ENCODE data around the gene MACROD1. TPM values are rescaled to one million over a fixed set of nuclear protein-coding genes. Genes with fewer than 3 reads are reported as not detected.

Gene MACROD1
- total RNA-seq, 1 experiment from 2014 or later, result 17.6 TPM

DNA sequence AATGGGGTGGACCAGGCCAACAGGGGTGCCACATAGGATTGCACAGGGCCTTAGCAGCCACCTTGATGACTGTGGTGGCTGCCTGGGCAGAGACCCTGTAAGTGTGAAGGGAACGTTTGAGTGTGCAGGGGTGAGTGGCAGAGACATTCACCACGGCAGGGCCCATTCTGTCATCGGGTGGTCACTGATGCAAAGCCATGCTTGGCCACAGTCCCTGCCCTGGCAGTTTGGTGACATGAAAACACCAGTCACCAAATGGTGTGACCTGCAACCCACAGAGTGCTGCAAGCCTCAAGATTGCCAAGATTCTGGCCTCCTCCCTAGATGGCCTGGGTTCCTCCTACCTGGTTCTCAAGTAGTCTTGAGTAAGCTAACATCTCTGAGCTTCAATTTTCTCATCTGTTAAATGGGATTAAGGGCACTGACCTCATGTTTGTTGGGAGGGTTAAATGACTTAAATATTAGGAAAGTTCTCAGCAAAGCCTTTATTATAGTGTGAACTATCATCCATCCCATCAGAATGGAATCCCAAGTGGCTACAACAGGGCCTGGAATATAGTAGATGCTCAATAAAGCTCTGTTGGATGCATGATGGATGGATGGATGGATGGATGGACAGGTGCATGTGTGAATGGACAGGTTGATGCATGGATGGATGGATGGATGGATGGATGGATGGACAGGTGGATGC is 53.0 kb downstream of the MACROD1 start:
- H3K9me3 ChIP-seq (replicated peaks), result no peaks in the 10 kb centered on the region
- H3K4me1 ChIP-seq (replicated peaks), result no peaks in the 10 kb centered on the region
- no peak overlapping the region for H3K4me3 ChIP-seq
- no peaks in the 10 kb centered on the region for H3K27me3 ChIP-seq (replicated peaks)
- H3K27ac ChIP-seq, result no peak overlapping the region
- H3K36me3 ChIP-seq, result no peaks in the 10 kb centered on the region
- DNase-seq (ENCODE audit: low read depth in 1 of 2, low spot score in 2 of 2), result no peak

DNA sequence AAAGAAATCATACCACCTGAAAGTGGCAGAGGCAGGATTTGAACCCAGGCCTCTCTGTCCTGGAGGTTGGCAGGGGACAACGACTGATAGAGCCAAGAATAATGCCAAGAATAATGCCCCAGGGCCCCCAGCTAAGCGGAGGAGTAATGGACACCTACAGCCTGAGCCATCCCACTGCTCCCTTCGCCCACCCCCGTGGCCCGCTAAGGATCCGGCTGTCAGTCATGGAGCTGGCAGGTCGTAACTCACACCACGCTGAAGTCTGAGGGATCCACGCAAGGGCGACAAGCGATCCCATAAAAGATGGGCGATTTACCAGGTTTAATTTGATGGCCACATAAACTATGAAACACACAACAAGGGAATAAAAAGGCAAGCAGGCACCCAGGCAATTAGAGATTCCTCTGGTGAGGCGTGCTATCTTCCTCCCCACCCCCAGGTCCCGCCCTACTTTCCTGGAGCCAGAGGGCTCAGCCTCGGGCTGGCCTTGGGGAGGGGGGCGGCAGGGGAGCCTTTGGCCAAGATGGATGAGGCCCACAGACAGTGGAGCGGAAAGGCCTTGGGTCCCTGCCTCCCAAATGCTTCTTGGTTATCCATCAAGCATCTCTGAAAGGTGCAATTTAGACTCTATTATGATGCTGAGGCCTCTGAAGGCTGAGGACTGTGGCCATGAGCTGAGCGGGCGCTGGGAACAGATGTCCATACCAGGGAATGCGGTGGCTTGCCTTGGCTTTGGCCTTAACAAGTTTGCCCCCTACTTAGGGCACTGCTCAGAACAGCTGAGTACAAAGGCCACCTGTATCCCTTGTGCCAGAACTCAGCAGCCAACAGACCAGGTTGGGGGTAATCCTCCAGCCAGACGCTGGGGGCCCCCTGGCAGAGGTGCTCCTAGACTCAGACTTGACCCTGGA is 55.2 kb downstream of the MACROD1 start:
- Histone ChIP-seq H3K9me3 (replicated peaks) (no peaks in the 10 kb centered on the region), H3K4me3 (no peak overlapping the region), H3K27ac (no peak overlapping the region), H3K27me3 (replicated peaks) (no peaks in the 10 kb centered on the region), H3K4me1 (replicated peaks) (no peaks in the 10 kb centered on the region), H3K36me3 (no peaks in the 10 kb centered on the region)
- DNase-seq (ENCODE audit: low read depth in 1 of 2, low spot score in 2 of 2), result no peak

DNA sequence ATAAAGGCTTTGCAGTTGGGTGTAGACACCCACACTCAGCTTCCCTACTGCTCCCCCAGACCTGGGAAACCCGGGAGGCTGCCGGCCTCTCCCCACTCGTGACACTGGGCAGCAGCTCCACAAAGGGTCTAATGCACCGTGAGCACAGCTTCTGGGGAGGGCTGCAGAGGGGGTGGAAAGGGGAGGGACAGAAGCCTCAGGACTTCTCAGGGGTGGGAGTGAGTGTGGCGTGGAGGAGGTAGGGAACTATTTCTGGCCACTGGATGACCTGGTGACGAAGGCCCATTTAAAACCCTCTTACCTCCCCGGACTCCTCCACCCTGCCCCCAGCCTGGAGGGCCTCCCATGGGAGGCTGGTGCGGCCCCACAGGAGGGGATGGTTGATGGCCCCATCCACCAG is 56.6 kb downstream of the MACROD1 start:
- DNase-seq (ENCODE audit: low read depth in 1 of 2, low spot score in 2 of 2), result no peak
- H3K36me3 ChIP-seq, result no peaks in the 10 kb centered on the region
- no peaks in the 10 kb centered on the region for H3K27me3 ChIP-seq (replicated peaks)

DNA sequence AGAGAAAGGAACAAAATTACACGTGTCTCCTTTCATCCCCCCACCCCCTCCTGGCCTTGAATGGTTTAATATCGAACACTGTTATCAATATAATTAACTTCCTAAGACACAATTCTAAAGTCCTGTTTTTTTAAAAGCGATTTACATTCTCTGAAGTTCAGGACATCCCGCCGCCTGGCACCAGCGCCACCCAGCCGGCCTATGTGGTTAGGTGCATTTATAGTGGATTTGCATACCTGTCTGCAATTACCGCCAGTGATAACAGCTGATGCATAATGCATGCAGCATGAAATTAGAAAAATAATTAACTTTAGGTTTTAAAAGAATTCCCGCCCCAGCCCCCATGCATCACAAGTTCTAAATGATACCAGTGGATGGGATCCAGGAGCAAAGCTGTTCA is 58.6 kb downstream of the MACROD1 start:
- H3K27me3 ChIP-seq (replicated peaks), result no peaks in the 10 kb centered on the region
- no peak overlapping the region for H3K27ac ChIP-seq
- H3K4me3 ChIP-seq, result no peak overlapping the region
- H3K4me1 ChIP-seq (replicated peaks), result no peaks in the 10 kb centered on the region
- DNase-seq (ENCODE audit: low read depth in 1 of 2, low spot score in 2 of 2), result no peak
- H3K36me3 ChIP-seq, result no peaks in the 10 kb centered on the region
- no peaks in the 10 kb centered on the region for H3K9me3 ChIP-seq (replicated peaks)

More for the DNA sequence above, 56.6 kb downstream of the MACROD1 start:
- Histone ChIP-seq H3K4me3 (no peak overlapping the region), H3K27ac (no peak overlapping the region), H3K4me1 (replicated peaks) (no peaks in the 10 kb centered on the region), H3K9me3 (replicated peaks) (no peaks in the 10 kb centered on the region)

DNA sequence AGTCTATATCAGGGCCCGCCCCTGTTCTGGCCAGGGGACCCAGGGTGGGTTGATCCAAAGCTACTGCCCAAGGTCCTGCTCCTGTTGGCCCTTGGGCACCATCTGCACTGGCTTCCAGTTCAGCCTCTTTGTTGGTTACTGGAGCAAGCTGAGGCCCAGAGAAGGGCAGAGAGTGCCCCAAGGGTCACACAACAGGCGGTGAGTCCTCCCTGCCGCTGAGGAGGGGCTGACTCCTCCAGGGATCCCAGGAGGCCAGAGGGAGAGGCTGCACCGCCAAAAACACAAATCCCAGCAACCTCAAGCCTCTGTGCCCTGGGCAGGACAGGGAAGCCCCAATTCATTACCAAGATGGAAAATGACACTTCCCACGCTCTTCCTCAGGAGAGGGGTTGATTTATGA is 61.3 kb downstream of the MACROD1 start:
- H3K4me3 ChIP-seq, result no peak overlapping the region
- no peak overlapping the region for H3K27ac ChIP-seq
- no peak for DNase-seq (ENCODE audit: low read depth in 1 of 2, low spot score in 2 of 2)
- no peaks in the 10 kb centered on the region for H3K27me3 ChIP-seq (replicated peaks)
- H3K4me1 ChIP-seq (replicated peaks), result no peaks in the 10 kb centered on the region
- H3K9me3 ChIP-seq (replicated peaks), result no peaks in the 10 kb centered on the region; the same call in 1 of the 2 replicates
- no peaks in the 10 kb centered on the region for H3K36me3 ChIP-seq

DNA sequence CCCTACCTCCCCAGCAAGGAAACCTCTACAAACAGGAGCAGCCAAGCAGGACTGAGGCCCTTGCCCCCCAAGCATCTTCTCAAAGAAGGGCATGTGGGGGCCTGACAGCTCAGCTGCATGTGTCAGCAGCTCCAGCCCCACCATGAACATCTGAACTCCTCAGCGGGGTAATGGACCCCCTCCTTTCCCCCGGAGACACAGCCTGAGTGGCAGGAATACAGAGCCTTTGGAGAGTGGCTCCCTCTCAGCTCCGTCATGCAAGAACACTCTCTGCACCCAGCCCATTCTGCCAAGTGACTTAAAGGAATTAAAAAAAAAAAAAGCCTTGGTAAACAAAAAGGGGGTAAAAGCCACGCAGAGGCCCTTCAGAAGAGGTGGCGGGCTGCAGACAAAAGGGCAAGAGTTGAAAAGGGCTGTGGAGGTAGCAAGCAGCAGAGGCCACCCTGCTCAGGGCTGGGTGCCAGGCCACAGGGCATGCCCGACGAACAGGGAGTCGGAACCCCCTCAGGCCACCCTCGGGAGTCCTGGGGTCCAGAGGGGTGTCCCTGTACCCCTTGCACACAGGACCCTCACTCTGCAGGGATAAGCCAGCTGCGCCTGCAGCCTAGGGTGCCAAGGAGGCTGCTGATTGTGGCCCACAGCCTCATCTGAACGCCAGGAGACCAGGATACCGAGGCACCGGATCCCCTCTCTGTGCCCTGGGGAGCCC is 62.5 kb downstream of the MACROD1 start:
- Histone ChIP-seq H3K4me3 (no peak overlapping the region), H3K27me3 (replicated peaks) (no peaks in the 10 kb centered on the region), H3K9me3 (replicated peaks) (no peaks in the 10 kb centered on the region; the same call in 1 of the 2 replicates), H3K27ac (no peak overlapping the region), H3K4me1 (replicated peaks) (no peaks in the 10 kb centered on the region), H3K36me3 (no peaks in the 10 kb centered on the region)
- DNase-seq (ENCODE audit: low read depth in 1 of 2, low spot score in 2 of 2), result no peak

DNA sequence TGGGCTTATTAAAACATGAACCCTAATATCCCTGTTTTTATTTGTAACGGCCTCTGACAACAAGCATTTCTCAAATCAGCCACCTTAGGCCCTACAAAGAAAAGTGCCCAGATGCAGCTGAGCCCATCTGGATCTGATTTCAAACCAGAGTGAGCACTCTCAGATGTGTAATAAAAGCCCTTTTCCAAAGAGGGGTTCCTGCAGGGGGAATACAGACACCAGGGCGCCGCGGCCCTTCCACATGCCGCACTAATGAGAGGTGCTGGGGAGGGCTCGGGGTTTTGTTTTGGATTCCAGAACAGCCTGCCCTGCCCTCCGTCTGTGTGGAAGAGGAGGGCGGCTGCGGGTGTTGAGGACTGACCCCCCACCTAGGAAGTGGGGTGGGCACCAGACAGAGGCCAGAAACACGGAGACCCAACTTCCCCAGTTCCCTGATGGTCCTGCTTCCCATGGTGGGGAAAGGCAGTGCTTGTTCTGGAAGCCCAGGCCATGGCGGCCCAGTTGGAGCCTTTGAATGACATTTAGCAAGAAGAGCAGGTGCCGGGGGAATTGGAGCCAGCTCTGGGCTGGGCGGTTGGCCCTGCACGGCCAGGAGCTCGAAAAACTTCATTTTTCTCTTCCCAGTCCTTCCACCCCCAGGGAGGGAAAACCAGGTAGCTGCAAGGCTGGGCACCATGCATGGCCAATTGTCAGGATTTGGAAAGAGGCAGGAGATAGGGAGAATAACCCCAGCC is 63.7 kb downstream of the MACROD1 start:
- no peak overlapping the region for H3K27ac ChIP-seq
- no peaks in the 10 kb centered on the region for H3K27me3 ChIP-seq (replicated peaks)
- no peaks in the 10 kb centered on the region for H3K36me3 ChIP-seq
- no peaks in the 10 kb centered on the region; the same call in 1 of the 2 replicates for H3K9me3 ChIP-seq (replicated peaks)
- DNase-seq (ENCODE audit: low read depth in 1 of 2, low spot score in 2 of 2), result no peak
- H3K4me1 ChIP-seq (replicated peaks), result no peaks in the 10 kb centered on the region
- H3K4me3 ChIP-seq, result no peak overlapping the region

DNA sequence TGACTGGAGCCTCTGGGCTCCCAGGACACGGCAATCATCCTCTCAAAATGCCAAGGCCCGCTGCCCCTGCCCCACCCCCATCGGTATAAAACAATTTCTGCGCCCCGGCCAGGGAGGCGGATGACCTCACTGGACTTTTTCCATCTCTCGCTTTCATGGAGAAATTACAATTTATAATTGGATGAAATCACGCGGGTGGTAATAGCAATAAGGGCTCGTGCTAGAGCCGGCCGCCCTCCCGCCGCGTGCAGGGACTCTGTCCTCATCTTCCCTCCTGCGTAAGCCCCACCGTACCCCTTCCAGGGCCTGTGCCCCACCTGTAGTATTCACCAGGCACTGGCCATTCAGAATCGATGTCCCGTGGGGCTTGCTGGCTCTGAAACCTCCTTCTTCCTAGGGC is 64.5 kb downstream of the MACROD1 start:
- no peaks in the 10 kb centered on the region for H3K36me3 ChIP-seq
- H3K4me1 ChIP-seq (replicated peaks), result no peaks in the 10 kb centered on the region
- no peaks in the 10 kb centered on the region for H3K27me3 ChIP-seq (replicated peaks)
- H3K9me3 ChIP-seq (replicated peaks), result no peaks in the 10 kb centered on the region; the same call in 1 of the 2 replicates
- DNase-seq (ENCODE audit: low read depth in 1 of 2, low spot score in 2 of 2), result no peak
- no peak overlapping the region for H3K27ac ChIP-seq
- H3K4me3 ChIP-seq, result no peak overlapping the region

DNA sequence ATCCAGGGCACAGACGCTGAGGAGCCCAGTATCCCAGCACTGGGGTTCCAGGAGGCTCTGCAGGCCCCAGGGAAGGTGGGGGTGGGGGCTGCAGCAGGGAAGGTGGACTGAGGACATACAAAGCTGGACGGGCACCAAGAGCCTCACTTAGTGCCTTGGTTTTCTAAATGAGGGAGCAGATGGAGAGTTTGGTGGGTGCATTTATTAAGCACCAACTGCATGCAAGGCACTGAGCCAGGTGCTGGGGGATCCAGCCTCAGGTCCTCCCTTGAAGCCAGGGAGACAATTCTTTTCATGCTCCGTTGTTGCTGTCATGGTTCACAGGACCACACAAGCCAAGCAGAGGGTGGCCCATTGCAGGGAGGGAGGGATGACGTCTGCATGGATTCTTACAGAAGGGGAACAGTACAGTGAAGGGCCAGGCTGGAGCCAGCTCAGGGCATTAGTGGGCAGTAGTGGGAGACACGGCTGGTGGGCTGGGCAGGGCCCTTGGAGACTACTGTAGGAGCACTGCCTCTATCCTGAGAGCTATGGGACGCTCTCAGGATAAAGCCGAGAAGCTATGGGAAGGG is 65.0 kb downstream of the MACROD1 start:
- Histone ChIP-seq H3K27me3 (replicated peaks) (no peaks in the 10 kb centered on the region), H3K36me3 (no peaks in the 10 kb centered on the region)

DNA sequence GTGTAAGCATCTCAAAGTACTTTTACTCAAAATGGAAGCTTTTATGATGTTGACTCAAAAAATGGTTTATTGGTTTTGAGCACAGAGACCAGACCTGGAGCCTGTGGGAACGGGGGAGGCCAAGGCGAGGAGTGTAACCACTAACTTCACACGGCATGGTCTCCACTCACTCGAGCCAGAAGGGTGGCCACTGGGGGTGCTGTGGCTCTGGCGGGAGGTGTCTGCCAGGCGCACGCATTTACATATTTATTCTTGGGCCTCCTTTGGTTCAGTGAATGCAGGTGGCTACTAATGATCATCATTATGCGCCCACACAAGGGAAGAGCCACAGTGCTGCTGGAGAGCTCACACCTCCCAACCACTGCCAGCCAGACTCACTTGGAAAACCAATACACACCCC is 65.6 kb downstream of the MACROD1 start:
- no peak overlapping the region for H3K27ac ChIP-seq
- no peaks in the 10 kb centered on the region; the same call in 1 of the 2 replicates for H3K9me3 ChIP-seq (replicated peaks)
- DNase-seq (ENCODE audit: low read depth in 1 of 2, low spot score in 2 of 2), result no peak
- peaks cover 6% of the 10 kb centered on the region for H3K4me1 ChIP-seq (replicated peaks)
- no peaks in the 10 kb centered on the region for H3K36me3 ChIP-seq
- H3K27me3 ChIP-seq (replicated peaks), result no peaks in the 10 kb centered on the region
- no peak overlapping the region for H3K4me3 ChIP-seq

More for the DNA sequence above, 65.0 kb downstream of the MACROD1 start:
- H3K27ac ChIP-seq, result no peak overlapping the region
- H3K4me1 ChIP-seq (replicated peaks), result peaks cover 1% of the 10 kb centered on the region
- no peaks in the 10 kb centered on the region; the same call in 1 of the 2 replicates for H3K9me3 ChIP-seq (replicated peaks)
- no peak overlapping the region for H3K4me3 ChIP-seq
- no peak for DNase-seq (ENCODE audit: low read depth in 1 of 2, low spot score in 2 of 2)

DNA sequence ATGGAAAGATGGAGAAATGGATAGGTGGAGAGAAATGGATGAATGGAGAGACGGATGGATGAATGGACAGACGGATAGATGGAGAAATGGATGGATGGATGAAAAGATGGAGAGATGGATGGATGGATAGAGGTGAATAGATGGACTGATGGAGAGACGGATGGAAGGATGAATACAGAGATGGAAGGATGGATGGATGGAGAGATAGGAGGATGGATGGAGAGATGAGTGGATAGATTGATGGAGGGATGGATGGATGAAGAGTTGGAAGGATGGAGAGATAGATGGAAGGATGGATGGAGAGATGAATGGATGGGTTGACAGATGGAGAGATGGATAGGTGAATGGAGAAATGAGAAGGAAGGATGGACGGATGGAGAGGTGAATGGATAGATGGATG is 66.5 kb downstream of the MACROD1 start:
- DNase-seq (ENCODE audit: low read depth in 1 of 2, low spot score in 2 of 2), result no peak
- H3K4me3 ChIP-seq, result no peak overlapping the region
- H3K9me3 ChIP-seq (replicated peaks), result no peaks in the 10 kb centered on the region; the same call in 1 of the 2 replicates
- no peaks in the 10 kb centered on the region for H3K27me3 ChIP-seq (replicated peaks)
- no peak overlapping the region for H3K27ac ChIP-seq
- peaks cover 16% of the 10 kb centered on the region for H3K4me1 ChIP-seq (replicated peaks)
- H3K36me3 ChIP-seq, result no peaks in the 10 kb centered on the region

DNA sequence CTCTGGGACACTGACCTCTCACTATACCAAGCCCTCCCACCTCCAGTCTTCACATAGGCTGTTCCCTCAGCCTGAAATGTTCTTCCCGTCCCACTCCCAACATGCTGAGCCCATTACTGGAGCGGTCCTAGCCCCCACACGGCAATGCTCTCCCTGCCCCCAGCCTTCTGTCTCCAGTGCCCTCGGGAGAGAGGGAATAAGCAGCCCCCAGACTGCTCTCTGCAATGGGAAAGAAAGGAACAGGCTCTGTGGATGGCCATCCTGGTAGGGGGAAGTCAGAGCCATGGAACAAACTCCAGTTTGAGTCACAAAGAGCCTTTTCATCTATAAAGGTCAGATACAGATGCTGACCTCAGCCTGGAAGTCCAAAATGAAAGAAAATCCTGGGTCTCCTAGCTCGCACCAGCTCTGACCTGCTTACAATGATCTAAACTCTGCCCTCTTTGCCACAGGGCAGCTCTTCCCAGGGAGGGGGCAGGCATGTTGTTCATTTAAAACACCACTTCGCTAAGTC is 67.5 kb downstream of the MACROD1 start:
- no peak overlapping the region for H3K4me3 ChIP-seq
- H3K27me3 ChIP-seq (replicated peaks), result no peaks in the 10 kb centered on the region
- H3K36me3 ChIP-seq, result no peaks in the 10 kb centered on the region
- DNase-seq (ENCODE audit: low read depth in 1 of 2, low spot score in 2 of 2), result no peak
- H3K27ac ChIP-seq, result no peak overlapping the region
- H3K4me1 ChIP-seq (replicated peaks), result peaks cover 26% of the 10 kb centered on the region
- H3K9me3 ChIP-seq (replicated peaks), result no peaks in the 10 kb centered on the region; the same call in 1 of the 2 replicates
